Fibroblast of skin of right biceps (primary cell): ENCODE data around the gene RAB30.

Experiments
- DNase-seq: peaks from one replicate; pipeline ENCODE4 v3.0.0-alpha.2; 2013

The RAB30 gene

DNA sequence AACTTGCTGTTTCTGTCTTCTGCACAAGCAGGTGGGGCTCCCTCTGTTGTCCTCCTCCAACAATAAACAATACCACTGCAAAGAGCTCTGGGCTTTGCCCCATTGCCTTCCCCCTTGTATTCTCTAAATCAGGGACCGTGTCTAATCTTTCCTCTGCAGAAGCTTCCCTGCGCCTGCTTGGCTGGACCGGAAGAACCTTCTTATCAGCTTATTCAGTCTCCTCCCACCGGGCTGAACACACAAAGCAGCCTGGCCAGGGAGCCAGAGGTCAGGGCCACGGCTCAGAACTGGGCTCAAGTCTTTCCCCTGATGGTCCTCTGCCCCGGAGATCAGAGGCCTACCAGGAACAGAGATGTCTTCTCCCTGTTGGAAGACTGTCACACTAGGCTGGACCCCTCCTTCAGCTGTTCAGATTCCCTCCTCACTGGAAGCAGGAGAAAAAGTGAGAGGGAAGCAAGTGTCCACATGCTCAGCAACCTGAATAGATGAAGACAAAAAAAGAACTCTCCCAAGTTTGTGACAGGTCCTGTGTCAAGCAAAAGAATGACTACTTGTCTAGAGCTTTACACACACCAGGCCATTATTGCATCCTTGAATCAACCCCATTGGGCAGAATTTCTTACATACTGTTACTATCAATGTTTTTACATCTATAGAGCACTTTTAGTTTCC, 63.7 kb downstream of the RAB30 start:
- DNase-seq: no peak

- no peak for DNase-seq
Observed at GRCh38 chr11:83007477-83007876, 64.2 kb downstream of the RAB30 start.

DNA sequence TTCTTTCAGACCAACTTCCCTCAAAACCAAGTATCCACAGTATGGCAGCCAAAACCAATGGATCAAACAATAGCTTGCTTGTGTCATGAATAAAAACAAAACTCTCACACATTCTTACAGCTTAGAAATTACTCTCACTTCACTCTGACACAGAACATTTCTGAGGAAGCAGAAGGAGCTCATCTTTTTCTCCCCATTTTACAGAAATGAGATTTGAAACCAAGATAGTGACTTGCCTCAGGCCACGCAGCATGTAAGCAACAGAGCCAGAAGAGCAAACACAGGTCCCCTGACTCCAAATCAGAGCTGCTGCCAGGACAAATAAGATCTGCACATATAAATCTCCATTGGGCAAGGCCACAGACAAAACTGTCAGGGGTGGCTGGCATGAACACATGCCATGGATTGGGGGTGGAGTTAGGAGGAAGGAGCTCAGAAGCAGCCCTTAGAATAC, 64.8 kb downstream of the RAB30 start:
- no peak for DNase-seq

DNA sequence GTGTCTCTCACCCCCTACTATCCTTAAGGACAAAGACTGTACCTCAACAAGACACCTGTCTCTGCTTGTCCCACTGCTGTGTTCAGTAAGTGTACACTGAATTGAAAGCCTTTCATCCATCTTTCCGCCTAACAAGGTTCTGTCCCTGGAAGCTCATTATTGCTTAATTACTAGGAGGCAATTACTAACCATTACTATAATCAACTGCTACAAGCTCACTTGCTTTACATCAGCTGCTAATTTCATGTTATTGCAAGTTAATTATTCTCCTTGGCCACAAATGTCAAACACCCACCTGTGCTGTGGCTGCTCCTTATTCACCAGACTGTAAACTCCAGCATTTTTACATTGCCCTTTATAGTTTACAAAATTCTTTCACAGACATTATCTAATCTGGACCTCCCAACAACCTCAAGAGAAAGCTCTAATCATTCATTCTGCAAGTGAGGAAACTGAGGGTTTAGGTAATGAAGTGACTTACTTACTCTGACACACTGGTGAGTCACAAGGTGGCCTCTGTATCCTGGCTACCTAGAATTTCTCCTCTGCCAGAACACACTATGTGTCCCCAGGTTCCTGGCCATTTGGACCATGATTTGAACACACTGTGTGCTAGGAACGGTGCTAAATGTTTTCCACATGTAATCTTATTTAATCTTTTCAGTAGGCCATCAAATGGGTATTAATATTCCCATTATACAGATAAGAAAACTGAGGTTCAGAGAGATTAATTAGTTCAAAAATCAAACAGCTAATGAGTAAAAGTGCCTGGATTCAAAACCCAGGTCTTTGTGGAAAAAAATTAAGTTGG, 66.7 kb downstream of the RAB30 start:
- no peak for DNase-seq

GRCh38 chr11:83002522-83002921, 69.2 kb downstream of the RAB30 start:
- DNase-seq: no peak

DNA sequence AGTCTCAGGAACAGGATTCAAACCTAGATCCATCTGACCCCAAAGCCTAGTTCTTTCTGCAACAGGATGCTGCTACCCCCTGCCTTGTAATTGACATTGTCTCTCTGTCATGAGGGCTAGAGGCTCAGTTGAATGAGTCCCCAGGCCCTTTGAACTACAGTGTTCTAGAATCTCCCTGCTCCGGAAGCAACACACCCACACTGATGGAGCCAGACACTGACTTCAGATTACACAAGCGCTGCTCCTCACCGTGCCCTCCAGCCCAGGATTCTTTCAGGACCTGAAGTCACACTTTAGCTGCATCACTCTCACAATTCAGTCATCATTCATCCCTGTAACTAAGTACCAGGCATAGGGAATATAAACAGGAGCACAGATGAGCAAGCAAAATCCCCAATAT, 69.6 kb downstream of the RAB30 start:
- no peak for DNase-seq

GRCh38 chr11:83000381-83000780, 71.3 kb downstream of the RAB30 start:
- DNase-seq: no peak

GRCh38 chr11:82999232-82999631, 72.5 kb downstream of the RAB30 start:
- DNase-seq: no peak

DNA sequence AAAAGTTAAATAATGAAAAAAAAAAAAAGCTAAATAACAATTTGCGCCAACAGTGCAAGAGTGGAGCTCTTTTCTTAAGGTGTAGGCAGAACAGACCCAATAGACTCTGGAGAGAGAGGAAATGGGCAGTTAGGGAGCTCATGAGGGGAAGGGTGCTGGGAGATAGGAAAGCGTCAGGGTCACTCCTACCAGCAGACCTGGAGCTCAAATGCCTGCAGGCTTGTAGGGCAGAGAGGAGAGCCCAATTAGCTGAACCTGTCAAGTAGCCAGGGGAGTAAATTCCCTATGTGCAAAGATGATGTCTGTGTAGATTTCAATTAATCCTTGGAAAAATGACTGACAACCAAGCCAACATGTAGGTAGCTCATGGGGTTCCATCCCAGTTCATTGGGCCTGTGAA, 73.0 kb downstream of the RAB30 start:
- no peak for DNase-seq

DNA sequence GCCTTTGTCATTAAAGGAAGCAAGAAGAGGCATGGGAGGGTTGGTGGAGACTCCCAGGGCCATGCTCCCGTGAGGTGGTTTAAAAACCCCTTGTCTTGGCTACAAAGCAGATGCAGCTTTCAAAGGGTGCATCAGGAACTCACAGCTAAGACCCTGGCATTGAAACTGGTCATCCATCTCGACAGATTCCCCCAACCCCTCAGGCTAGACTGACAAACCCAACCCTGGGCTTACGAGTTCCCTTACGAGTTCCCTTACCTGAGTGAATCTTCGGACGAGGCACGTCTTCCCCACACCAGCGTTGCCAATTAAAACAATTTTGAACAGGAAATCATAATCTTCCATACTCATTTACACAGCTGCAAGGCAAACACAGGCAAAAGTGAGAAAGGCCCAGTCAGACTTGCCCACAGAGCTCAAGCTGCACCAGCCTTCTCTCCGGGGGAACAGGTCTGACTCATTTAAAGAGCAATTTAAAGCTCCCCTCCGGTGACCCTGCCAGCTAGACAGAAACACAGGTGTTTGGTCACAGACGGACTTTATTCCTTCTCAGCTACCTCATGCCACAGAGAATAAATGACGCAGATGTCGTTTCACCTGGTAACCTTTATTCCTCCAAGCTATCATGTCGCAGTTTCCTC, 74.6 kb downstream of the RAB30 start:
- no peak for DNase-seq

DNA sequence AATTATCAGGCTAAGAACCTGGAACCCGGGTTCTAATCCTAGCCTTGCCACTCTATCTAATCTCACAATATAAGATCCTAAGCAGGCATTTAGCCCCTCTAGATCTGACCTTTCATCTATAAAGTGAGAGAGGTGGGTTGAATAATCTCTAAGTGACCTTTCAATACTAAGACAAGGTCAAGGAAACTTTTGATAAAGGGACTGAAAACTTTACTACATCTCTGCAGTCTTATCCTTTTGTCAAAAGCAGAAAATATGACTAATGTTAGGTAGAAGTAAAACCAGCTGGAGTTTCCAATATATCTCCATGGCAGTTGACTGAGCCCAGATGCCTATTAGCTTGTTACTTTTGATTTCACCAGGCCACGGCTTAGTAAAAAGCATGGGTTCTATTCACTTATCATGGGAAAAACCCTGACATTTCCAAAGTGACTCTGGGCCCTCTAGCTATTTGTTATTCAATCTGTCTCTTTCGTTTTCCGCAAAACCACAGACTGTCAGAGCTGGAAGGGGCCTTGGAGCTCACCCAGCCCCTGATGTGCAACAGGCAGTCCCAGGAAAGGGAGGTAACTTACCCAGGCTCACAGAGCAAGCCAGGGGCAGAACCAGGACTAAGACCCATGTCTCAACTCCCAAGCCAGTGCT, 75.8 kb downstream of the RAB30 start:
- DNase-seq: peak; percentile 67

DNA sequence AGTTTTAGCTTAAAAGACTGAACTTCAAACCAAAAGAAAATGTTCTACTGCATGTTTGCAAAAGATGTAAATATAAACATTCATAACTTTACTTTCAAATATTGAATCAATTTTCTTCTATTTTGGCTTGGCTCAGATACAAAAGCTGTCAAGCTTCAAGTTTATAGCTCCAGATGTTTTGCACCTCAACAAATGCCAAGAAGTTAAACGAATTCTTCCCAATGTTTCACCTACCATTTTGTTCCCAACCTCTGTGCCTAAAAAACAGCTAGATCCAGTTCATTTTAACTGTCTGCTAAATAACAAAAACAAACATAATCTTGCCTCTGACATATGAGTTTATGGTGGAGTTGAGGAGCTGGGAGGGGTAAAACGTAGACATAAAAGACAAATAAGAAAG, 76.5 kb downstream of the RAB30 start:
- no peak for DNase-seq

GRCh38 chr11:82994604-82995230, 77.0 kb downstream of the RAB30 start:
- no peak for DNase-seq

- no peak for DNase-seq
Observed at GRCh38 chr11:82992223-82992622, 79.5 kb downstream of the RAB30 start.

- no peak for DNase-seq
Observed at GRCh38 chr11:82989628-82990404, 81.9 kb downstream of the RAB30 start.

DNA sequence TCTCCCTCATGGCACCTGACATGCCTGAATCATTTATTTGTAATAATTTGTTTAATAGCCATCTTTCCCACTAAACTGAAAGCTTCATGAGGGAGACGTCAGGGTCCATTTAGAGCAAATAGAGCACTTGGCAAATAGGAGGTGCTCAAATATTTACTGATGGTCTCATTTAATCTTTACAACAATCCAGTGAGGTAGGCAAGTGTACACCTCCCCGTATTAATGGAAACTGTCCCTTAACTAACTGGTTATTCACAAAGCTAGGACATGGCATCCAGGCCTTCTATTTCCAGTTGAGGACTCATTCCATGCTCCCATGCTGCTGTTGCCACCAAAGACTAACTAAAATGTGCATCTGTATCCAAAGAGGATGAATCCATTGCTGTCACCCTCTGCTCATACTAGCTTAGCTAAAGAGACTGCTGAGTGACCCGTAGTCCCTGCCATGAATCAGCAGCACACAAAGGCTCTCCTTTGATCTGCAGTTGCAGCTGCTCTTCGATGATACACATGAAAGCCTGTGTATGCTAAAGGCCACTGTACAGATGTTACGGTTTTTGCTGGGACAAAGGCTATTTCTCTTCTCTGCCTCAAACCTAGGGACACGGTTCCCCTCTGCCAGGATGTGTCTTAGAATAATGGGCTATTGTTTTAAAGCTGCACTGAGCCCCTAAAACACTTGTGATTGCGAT, 82.6 kb downstream of the RAB30 start:
- DNase-seq: no peak

DNA sequence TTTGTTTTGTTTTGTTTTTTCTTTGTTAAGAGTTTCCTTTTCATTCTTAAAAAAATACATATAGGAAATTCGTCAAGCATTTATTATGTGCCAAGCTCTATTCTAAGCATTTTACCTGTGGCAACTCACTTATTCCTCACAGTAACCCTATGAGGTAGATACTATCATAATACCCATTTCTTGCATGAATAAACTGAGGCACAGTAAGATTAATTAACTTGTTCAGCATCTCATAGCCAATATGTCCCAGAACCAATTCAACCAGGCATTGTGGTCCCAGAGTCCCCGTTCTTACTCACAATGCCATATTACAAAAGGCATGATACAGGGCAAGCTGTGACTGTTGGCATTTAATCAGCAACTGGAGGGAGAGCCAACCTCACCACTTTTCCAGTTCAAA, 83.7 kb downstream of the RAB30 start:
- no peak for DNase-seq

DNA sequence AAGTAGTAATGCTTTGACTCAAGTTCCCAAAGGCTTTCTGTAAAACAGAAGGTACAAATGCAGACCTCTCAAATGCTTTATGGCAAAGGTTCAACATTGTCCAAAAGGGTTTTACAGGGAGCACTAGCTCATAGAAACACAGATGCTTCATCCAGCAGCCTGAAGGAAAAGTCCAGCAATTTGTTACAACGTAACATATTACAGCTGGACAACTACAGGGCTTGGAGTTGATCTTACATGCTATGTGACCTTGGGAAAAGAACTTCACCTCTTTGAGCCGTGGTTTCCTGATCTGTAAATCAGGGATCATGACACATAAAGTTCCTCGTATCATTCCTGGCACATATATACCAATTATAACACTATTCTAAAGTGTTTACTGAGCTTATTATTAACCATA, 85.3 kb downstream of the RAB30 start:
- DNase-seq: no peak

DNA sequence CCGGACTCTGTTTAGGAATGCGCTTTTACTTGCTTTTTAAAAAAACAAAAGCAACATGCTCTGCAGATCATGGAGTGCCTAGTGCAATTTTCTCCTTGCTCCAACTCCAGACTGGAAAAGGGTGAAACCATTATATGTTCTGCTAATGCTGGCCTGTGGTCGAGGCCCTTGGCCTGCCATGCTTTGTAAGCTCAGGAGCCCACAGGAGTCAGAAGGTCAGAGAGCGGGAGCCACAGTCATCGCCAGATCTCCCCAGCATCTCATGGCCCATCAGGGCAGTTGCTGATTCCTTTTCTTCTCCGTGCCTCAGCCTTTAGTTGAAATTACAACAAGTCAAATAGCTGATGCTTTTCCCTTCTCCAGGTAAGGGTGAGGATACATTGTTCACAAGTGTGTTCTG, 89.8 kb downstream of the RAB30 start:
- no peak for DNase-seq

- no peak for DNase-seq
Observed at GRCh38 chr11:82980947-82981346, 90.8 kb downstream of the RAB30 start.

DNA sequence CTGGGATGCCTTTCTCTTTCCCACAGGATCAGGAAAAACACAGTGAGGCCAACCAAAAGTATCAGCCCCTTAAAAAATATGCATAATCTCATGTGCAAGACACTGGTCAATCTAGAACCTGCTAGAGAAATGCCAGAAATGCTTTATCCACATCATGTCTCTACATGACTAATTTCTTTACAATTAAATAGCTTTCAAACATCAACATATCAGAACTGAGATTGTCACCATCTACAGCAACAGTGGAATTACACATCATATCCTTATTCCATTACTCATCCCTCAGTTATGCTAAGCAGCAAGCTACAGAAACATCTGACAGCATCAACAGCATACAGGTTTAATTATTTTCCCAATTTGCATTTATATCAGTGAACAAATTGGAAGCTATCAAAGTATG, 91.4 kb downstream of the RAB30 start:
- DNase-seq: peak; percentile 90

DNA sequence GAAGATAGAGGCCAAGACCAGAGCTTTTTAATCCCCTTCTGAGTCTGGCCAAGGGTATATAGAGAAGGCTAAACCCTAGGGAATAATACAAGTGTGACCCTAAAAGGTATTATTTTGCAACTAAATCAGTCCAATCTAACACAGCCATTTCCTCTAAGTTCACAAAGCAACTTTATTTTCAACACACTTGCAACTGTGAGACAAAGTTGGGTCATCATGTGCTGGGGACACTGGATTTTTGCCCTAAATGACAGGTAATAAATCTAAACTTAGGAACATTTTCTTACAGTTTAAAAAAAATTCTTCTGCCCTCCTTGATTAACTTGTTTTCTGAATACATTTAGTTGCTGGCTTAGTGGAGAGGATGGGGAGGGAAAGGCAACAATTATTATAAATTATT, 91.9 kb downstream of the RAB30 start:
- no peak for DNase-seq
